Renal cortical epithelial cell (primary cell): ENCODE data around the gene EXD3. TPM values are rescaled to one million over a fixed set of nuclear protein-coding genes. Genes with fewer than 3 reads are reported as not detected.
A peak's percentile ranks its signal among the peaks of the same experiment; 100 is the strongest.

Source experiments
- DNase-seq: peaks from one replicate; pipeline ENCODE4 v3.0.0-alpha.2; 2011; ENCODE audit warnings: low read depth
- total RNA-seq: library from RNA; depleted of rRNA; stranded (reverse); fragments of >200 nt; gene quantifications from 2 replicates; pipeline ENCODE4 v1.2.3, GENCODE V29; 2014

The EXD3 gene
- total RNA-seq, 1 donor from 2014 or later: 12.2 TPM

- DNase-seq: no peak
These were observed 9.9 kb upstream of the EXD3 start for GRCh38 chr9:137432687-137433348.

GRCh38 chr9:137431416-137431931, 8.5 kb upstream of the EXD3 start:
- DNase-seq: no peak

DNA sequence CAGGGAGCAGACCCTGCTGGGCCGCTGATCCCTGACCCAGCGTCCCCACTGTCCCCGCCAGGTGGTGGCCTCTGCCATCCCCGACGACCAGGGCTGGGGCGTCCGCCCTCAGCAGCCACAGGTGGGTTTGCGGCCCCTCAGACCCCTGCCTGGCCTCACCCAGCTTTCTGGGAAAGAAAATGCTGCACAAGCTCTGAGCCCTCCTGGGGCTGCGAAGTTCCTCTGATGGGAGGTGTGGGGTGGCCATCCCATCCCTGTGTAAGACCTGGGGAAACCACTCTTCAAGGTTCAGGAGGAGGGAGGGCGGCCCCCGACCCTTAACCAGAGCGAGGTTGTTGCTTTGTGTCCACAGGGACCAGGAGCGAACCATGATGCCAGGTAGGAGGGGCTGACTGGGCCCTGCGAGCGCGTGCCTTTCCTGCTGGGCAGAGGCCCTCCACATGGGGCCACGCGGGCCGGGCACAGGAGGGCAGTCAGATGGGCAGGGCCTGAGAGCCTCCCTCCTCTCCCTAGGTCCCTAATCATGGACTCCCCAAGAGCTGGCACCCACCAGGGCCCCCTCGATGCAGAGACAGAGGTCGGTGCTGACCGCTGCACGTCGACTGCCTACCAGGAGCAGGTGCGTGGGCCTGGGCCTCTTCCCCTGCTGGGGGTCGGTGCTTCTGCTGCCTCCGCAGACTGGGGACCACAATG, 7.9 kb upstream of the EXD3 start:
- DNase-seq: no peak

GRCh38 chr9:137429974-137430722, 7.2 kb upstream of the EXD3 start:
- no peak for DNase-seq

DNA sequence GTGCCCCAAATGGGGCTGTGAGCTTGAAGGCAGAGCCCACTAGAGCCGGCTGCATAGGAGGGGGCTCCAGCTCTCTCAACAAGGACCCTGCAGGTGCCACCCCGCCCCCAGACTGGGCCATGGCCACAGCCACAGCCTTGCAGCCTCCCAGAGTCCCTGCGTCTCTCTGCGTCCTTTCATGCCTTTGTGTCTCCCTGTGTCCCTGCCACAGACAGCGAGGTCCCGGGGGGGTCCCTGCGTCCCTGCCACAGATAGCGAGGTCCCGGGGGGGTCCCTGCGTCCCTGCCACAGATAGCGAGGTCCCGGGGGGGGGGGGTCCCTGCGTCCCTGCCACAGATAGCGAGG, 6.6 kb upstream of the EXD3 start:
- DNase-seq: no peak

DNA sequence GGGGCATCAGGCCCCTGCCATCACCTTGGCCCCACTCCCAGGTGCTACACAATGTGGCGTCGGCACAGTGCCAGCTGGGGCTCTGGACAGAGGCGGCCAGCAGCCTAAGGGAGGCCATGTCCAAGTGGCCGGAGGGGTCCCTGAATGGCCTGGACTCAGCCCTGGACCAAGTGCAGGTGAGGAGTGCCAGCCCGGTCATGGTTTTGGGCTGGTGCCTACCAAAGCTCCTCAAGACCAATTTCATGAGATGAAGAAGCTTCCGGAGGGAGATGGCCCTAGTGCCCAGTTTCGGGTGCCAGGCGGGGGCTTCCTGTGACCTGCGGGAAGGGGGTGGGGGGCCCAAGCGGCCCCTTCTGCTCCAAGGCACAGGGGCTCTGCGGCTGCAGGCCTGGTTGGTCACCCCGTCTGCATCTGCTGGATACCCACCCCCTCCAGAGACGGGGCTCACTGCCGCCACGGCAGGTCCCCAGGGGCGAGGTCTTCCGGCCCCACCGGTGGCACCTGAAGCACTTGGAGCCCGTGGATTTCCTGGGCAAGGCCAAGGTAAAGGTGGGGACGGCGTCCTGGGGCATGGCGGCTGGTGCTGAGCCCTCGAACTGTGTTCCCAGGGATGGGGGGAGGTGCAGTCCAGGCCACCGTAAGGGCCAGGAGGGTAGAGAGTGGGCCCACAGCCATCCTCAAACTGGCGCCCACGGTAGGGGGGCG, 6.0 kb upstream of the EXD3 start:
- DNase-seq: no peak

- no peak for DNase-seq
These were observed 5.3 kb upstream of the EXD3 start for GRCh38 chr9:137428311-137428630.

- no peak for DNase-seq
These were observed 4.7 kb upstream of the EXD3 start for GRCh38 chr9:137427454-137428310.

GRCh38 chr9:137426018-137426681, 3.2 kb upstream of the EXD3 start:
- no peak for DNase-seq

GRCh38 chr9:137423514-137424291, 741 bp upstream of the EXD3 start:
- no peak for DNase-seq

DNA sequence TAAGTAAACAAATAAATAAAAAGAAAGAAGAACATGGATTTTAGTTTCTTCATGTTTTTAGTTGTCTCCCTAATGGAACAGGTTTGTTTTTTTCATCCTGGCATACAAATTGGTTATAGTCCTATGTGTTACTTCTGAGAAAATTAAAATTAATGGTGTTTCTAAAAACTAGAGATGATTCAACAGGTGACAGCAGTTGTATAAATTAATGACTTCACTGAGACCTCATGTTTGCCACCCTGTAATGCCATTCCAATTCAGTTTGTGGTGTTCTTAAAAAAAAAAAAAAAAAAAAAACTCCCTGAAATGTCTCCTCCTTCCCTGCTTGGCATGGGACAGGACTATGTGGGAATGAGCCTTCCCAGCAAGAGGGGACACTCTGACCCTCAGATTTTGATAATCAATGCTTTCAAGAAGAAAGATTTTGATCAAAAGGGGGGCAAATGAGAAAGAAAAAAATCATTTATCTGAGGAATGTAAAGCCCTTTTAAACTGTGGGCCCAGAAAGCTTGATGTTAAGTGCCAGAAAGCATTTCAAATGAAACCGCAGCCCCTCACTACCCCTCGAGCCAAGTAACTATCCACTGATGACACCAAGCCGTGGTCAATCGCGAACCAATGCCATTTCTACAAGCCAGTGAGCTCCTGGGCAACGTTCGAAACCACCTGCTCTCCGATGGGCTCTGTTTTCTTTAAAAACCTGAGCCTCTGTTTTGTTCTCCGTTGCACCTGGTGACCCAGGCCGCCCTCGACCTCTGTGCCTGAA, 941 bp downstream of the EXD3 start:
- no peak for DNase-seq

GRCh38 chr9:137417161-137418021, 5.6 kb downstream of the EXD3 start:
- DNase-seq: no peak

DNA sequence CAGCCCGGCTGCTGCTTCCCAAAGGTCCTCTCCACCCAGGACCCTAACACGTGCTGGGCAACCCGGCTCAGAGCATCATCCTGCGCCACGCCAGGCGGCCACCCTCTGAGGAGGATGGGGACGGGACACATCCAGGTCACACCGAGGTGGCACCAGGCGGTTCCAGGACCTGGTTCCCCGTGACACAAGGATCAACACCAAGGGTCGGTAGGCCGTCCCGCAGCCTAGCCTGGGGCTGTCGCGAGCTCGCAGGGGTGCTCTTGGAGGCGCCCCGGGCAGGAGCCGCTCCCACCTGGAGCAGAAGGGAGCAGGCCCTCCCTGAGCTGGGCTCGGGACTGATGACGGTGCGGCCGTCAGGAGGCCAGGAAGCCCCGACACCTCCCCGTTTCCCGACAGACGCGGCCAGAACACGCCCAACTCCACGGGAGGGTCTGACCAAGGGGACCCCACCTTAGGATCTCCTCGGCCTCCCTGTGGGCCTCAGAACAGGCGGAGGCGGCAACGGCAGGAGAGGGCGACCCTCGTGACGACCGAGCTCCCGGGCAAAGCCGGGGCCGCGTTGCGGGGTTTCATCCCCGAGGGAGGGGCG, 6.3 kb downstream of the EXD3 start:
- no peak for DNase-seq

GRCh38 chr9:137416006-137416562, 6.9 kb downstream of the EXD3 start:
- no peak for DNase-seq

DNA sequence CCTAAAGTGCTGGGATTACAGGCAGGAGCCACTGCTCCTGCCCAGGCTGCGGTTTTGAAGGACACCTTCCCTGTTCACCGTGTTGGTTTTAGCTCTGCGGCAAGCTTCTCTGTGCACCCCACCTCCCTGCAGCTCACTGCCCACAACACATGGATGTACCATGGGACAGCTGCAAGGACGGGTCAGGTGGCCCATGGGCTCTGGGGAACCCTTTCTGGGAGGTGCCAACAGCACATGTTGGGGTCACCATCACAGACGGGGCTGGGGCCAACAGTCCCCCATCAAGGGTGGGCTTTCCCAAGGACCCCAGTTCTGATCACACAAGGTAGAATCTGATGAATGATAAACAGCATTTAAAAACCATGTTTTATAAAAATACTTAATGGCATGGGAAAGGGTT, 7.5 kb downstream of the EXD3 start:
- no peak for DNase-seq

- no peak for DNase-seq
These were observed 10.5 kb downstream of the EXD3 start for GRCh38 chr9:137412431-137412830.

GRCh38 chr9:137411645-137412380, 11.1 kb downstream of the EXD3 start:
- DNase-seq: peak; percentile 90
